SK-N-SH treated with all-trans-retinoic acid at 6 μM for 48 hours (cell line): ENCODE measurements around the gene SYT4.

Experiments used
- ATAC-seq: fragments of 200-7000 bp; cut with Tn5 transposase; 3 replicates; pipeline ENCODE4 v1.9.1; 2020; ENCODE audit warnings: mild to moderate bottlenecking, moderate library complexity
- ARNTL ChIP-seq: fragments of 450-650 bp; formaldehyde crosslinking; IDR thresholded peaks from 2 replicates; pipeline ENCODE4 v1.5.0; 2020; ENCODE audit warnings: low read depth, mild to moderate bottlenecking, moderate library complexity, borderline replicate concordance
- BACH2 ChIP-seq: fragments of 250-450 bp; sonication (Bioruptor Pico); IDR thresholded peaks from 2 replicates; pipeline ENCODE4 v1.9.0; 2021; ENCODE audit warnings: mild to moderate bottlenecking, borderline replicate concordance
- CSDC2 ChIP-seq: fragments of 250-450 bp; sonication (Bioruptor Pico); IDR thresholded peaks from 2 replicates; pipeline ENCODE4 v1.5.0; 2020; ENCODE audit warnings: mild to moderate bottlenecking, moderate library complexity
- ESRRG ChIP-seq: fragments of 250-450 bp; sonication (Bioruptor Pico); IDR thresholded peaks from 2 replicates; pipeline ENCODE4 v1.6.1; 2021; ENCODE audit warnings: mild to moderate bottlenecking
- GLIS3 ChIP-seq: fragments of 250-450 bp; sonication (Bioruptor Pico); IDR thresholded peaks from 2 replicates; pipeline ENCODE4 v1.5.0; 2020; ENCODE audit warnings: mild to moderate bottlenecking, moderate library complexity
- ISL1 ChIP-seq: fragments of 250-450 bp; sonication (Bioruptor Pico); IDR thresholded peaks from 2 replicates; pipeline ENCODE4 v2.1.2; 2022; ENCODE audit warnings: mild to moderate bottlenecking, moderate library complexity
- OSR1 ChIP-seq: fragments of 250-450 bp; sonication (Bioruptor Pico); IDR thresholded peaks from 2 replicates; pipeline ENCODE4 v1.8.0; 2022; ENCODE audit warnings: moderate library complexity, mild to moderate bottlenecking, inconsistent platforms
- PATZ1 ChIP-seq: fragments of 250-450 bp; sonication (Bioruptor Pico); IDR thresholded peaks from 2 replicates; pipeline ENCODE4 v1.8.0; 2020; ENCODE audit warnings: mild to moderate bottlenecking, moderate library complexity, borderline replicate concordance
- PPARA ChIP-seq: fragments of 250-450 bp; sonication (Bioruptor Pico); IDR thresholded peaks from 2 replicates; pipeline ENCODE4 v1.5.0; 2020; ENCODE audit warnings: mild to moderate bottlenecking, borderline replicate concordance
- RARB ChIP-seq: fragments of 250-450 bp; sonication (Bioruptor Pico); IDR thresholded peaks from 2 replicates; pipeline ENCODE4 v1.8.0; 2021; ENCODE audit warnings: mild to moderate bottlenecking, moderate library complexity
- SNAI2 ChIP-seq: fragments of 250-450 bp; sonication (Bioruptor Pico); IDR thresholded peaks from 2 replicates; pipeline ENCODE4 v1.5.0; 2020; ENCODE audit warnings: mild to moderate bottlenecking, moderate library complexity
- TCF4 ChIP-seq: fragments of 250-450 bp; sonication (Bioruptor Pico); IDR thresholded peaks from 2 replicates; pipeline ENCODE4 v1.8.0; 2021; ENCODE audit warnings: mild to moderate bottlenecking, moderate library complexity, borderline replicate concordance
- TOX ChIP-seq: fragments of 250-450 bp; sonication (Bioruptor Pico); IDR thresholded peaks from 2 replicates; pipeline ENCODE4 v1.8.0; 2021; ENCODE audit warnings: mild to moderate bottlenecking, moderate library complexity, borderline replicate concordance
- ZC3H10 ChIP-seq: fragments of 250-450 bp; sonication (Bioruptor Pico); IDR thresholded peaks from 2 replicates; pipeline ENCODE4 v1.5.1; 2021; ENCODE audit warnings: mild to moderate bottlenecking, moderate library complexity
- ZFP3 ChIP-seq: fragments of 250-450 bp; sonication (Bioruptor Pico); IDR thresholded peaks from 2 replicates; pipeline ENCODE4 v1.5.0; 2020; ENCODE audit warnings: mild to moderate bottlenecking, moderate library complexity
- ZFP30 ChIP-seq: fragments of 450-650 bp; formaldehyde crosslinking; IDR thresholded peaks from 2 replicates; pipeline ENCODE4 v1.5.0; 2022; ENCODE audit warnings: mild to moderate bottlenecking, moderate library complexity
- ZNF565 ChIP-seq: fragments of 450-650 bp; formaldehyde crosslinking; conservative IDR thresholded peaks from 2 replicates; pipeline ENCODE4 v1.5.0; 2020; ENCODE audit warnings: low read depth, mild to moderate bottlenecking, moderate library complexity
- ZNF70 ChIP-seq: fragments of 450-650 bp; formaldehyde crosslinking; IDR thresholded peaks from 2 replicates; pipeline ENCODE4 v1.5.0; 2020; ENCODE audit warnings: mild to moderate bottlenecking, moderate library complexity
- ZNF8 ChIP-seq: fragments of 450-650 bp; formaldehyde crosslinking; IDR thresholded peaks from 2 replicates; pipeline ENCODE4 v1.5.0; 2020; ENCODE audit warnings: mild to moderate bottlenecking, moderate library complexity
- TF ChIP-seq, protein P1 (sequence below): fragments of 250-450 bp; sonication (Bioruptor Pico); IDR thresholded peaks from 2 replicates; pipeline ENCODE4 v1.5.0; 2020; ENCODE audit warnings: mild to moderate bottlenecking, moderate library complexity
- TF ChIP-seq, protein P2 (sequence below): fragments of 250-450 bp; sonication (Bioruptor Pico); IDR thresholded peaks from 2 replicates; pipeline ENCODE4 v1.5.1; 2020; ENCODE audit warnings: low read depth, mild to moderate bottlenecking, moderate library complexity
- TF ChIP-seq, protein P3 (sequence below): fragments of 250-450 bp; sonication (Bioruptor Pico); IDR thresholded peaks from 2 replicates; pipeline ENCODE4 v1.8.0; 2021; ENCODE audit warnings: low read depth, mild to moderate bottlenecking, moderate library complexity, borderline replicate concordance

The SYT4 gene

DNA sequence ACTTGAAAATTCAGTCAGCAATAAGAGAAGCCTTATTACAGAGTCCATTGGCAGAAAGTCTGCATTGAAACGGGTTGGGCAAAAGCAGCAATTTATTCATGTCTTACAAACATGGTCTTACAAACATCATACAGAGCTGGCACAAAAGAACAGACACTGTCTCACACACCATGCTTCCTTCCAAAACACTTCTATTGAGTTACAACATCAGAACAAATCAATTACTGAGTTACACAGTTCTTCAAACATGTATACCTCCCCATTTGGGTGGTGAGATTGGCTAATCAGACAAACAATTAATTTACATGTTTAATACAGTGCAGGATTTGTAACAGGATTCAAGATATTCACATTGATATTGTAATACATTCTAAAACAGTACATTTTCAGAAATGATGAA lies 9.5 kb downstream of the SYT4 start:
- no peak for ATAC-seq
- no peak for TF ChIP-seq PATZ1 (CRISPR knock-in tag)
- no peak for TF ChIP-seq SNAI2 (CRISPR knock-in tag)
- no peak for TF ChIP-seq ZFP3
- TF ChIP-seq BACH2 (CRISPR knock-in tag) = no peak
- TF ChIP-seq, protein P1, sequence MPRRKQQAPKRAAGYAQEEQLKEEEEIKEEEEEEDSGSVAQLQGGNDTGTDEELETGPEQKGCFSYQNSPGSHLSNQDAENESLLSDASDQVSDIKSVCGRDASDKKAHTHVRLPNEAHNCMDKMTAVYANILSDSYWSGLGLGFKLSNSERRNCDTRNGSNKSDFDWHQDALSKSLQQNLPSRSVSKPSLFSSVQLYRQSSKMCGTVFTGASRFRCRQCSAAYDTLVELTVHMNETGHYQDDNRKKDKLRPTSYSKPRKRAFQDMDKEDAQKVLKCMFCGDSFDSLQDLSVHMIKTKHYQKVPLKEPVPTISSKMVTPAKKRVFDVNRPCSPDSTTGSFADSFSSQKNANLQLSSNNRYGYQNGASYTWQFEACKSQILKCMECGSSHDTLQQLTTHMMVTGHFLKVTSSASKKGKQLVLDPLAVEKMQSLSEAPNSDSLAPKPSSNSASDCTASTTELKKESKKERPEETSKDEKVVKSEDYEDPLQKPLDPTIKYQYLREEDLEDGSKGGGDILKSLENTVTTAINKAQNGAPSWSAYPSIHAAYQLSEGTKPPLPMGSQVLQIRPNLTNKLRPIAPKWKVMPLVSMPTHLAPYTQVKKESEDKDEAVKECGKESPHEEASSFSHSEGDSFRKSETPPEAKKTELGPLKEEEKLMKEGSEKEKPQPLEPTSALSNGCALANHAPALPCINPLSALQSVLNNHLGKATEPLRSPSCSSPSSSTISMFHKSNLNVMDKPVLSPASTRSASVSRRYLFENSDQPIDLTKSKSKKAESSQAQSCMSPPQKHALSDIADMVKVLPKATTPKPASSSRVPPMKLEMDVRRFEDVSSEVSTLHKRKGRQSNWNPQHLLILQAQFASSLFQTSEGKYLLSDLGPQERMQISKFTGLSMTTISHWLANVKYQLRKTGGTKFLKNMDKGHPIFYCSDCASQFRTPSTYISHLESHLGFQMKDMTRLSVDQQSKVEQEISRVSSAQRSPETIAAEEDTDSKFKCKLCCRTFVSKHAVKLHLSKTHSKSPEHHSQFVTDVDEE (CRISPR knock-in tag) = no peak
- TF ChIP-seq ZNF8 (CRISPR knock-in tag) = no peak
- no peak for TF ChIP-seq ARNTL
- no peak for TF ChIP-seq GLIS3 (CRISPR knock-in tag)
- no peak for TF ChIP-seq ESRRG (CRISPR knock-in tag)
- TF ChIP-seq, protein P2, sequence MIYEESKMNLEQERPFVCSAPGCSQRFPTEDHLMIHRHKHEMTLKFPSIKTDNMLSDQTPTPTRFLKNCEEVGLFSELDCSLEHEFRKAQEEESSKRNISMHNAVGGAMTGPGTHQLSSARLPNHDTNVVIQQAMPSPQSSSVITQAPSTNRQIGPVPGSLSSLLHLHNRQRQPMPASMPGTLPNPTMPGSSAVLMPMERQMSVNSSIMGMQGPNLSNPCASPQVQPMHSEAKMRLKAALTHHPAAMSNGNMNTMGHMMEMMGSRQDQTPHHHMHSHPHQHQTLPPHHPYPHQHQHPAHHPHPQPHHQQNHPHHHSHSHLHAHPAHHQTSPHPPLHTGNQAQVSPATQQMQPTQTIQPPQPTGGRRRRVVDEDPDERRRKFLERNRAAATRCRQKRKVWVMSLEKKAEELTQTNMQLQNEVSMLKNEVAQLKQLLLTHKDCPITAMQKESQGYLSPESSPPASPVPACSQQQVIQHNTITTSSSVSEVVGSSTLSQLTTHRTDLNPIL (CRISPR knock-in tag) = no peak
- TF ChIP-seq PPARA (CRISPR knock-in tag) = no peak
- no peak for TF ChIP-seq TOX (CRISPR knock-in tag)
- no peak for TF ChIP-seq CSDC2
- no peak for TF ChIP-seq OSR1 (CRISPR knock-in tag)
- no peak for TF ChIP-seq ZNF565 (CRISPR knock-in tag)
- TF ChIP-seq RARB = no peak
- TF ChIP-seq TCF4 (CRISPR knock-in tag) = no peak
- TF ChIP-seq, protein P3, sequence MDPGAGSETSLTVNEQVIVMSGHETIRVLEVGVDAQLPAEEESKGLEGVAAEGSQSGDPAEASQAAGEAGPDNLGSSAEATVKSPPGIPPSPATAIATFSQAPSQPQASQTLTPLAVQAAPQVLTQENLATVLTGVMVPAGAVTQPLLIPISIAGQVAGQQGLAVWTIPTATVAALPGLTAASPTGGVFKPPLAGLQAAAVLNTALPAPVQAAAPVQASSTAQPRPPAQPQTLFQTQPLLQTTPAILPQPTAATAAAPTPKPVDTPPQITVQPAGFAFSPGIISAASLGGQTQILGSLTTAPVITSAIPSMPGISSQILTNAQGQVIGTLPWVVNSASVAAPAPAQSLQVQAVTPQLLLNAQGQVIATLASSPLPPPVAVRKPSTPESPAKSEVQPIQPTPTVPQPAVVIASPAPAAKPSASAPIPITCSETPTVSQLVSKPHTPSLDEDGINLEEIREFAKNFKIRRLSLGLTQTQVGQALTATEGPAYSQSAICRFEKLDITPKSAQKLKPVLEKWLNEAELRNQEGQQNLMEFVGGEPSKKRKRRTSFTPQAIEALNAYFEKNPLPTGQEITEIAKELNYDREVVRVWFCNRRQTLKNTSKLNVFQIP (CRISPR knock-in tag) = no peak
- TF ChIP-seq ZC3H10 (CRISPR knock-in tag) = no peak
- TF ChIP-seq, all 23 proteins: peak for 0

DNA sequence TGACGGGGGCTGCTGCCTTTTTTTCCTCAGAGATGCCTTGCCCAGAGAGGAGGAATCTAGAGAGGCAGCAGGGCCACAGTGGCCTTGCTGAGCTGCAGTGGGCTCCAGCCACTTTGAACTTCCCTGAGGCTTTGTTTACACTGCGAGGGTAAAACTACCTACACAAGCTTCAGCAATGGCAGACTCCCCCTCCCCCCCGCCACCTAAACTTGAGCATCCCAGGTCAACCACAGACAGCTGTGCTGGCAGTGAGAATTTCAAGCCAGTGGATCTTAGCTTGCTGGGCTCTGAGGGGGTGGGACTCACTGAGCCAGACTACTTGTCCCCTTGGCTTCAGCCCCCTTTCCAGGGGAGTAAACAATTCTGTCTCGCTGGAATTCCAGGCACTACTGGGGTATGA lies 11.8 kb downstream of the SYT4 start:
- ATAC-seq = no peak
- no peak for TF ChIP-seq ZNF565 (CRISPR knock-in tag)
- no peak for TF ChIP-seq CSDC2
- no peak for TF ChIP-seq ISL1 (CRISPR knock-in tag)
- TF ChIP-seq ZNF70 (CRISPR knock-in tag) = no peak
- TF ChIP-seq ESRRG (CRISPR knock-in tag) = no peak
- TF ChIP-seq PATZ1 (CRISPR knock-in tag) = no peak
- no peak for TF ChIP-seq OSR1 (CRISPR knock-in tag)
- TF ChIP-seq, protein P3 (CRISPR knock-in tag) = no peak
- no peak for TF ChIP-seq TOX (CRISPR knock-in tag)
- TF ChIP-seq ARNTL = no peak
- TF ChIP-seq SNAI2 (CRISPR knock-in tag) = no peak
- no peak for TF ChIP-seq GLIS3 (CRISPR knock-in tag)
- TF ChIP-seq ZFP30 (CRISPR knock-in tag) = no peak
- TF ChIP-seq, protein P2 (CRISPR knock-in tag) = no peak
- no peak for TF ChIP-seq ZNF8 (CRISPR knock-in tag)
- TF ChIP-seq RARB = no peak
- TF ChIP-seq ZC3H10 (CRISPR knock-in tag) = no peak
